Kidney glomerular epithelial cell (primary cell): ENCODE measurements around the gene POGLUT3.
A peak's percentile ranks its signal among the peaks of the same experiment; 100 is the strongest.

ENCODE experiments used
- DNase-seq: peaks from one replicate; lab custom pipeline; 2025; lab: John Stamatoyannopoulos, UW

Gene POGLUT3

GRCh38 chr11:108500721-108501120 is 2.5 kb upstream of the POGLUT3 start:
- no peak for DNase-seq

- no peak for DNase-seq
Observed at GRCh38 chr11:108500169-108500568, 2.0 kb upstream of the POGLUT3 start.

- no peak for DNase-seq
Observed at GRCh38 chr11:108498816-108499408, 728 bp upstream of the POGLUT3 start.

GRCh38 chr11:108497317-108498045 is 703 bp downstream of the POGLUT3 start:
- DNase-seq = peak; percentile 91

- no peak for DNase-seq
Observed at GRCh38 chr11:108496643-108497256, 1.4 kb downstream of the POGLUT3 start.

- DNase-seq = no peak
Observed at GRCh38 chr11:108495326-108495725, 2.9 kb downstream of the POGLUT3 start.

GRCh38 chr11:108494182-108494581 is 4.0 kb downstream of the POGLUT3 start:
- no peak for DNase-seq

GRCh38 chr11:108491936-108492335 is 6.2 kb downstream of the POGLUT3 start:
- DNase-seq = no peak

- DNase-seq = no peak
Observed at GRCh38 chr11:108486828-108487227, 11.4 kb downstream of the POGLUT3 start.

- DNase-seq = no peak
Observed at GRCh38 chr11:108486331-108486730, 11.9 kb downstream of the POGLUT3 start.

- peak; percentile 35 for DNase-seq
Observed at GRCh38 chr11:108483163-108483562, 15.0 kb downstream of the POGLUT3 start.

GRCh38 chr11:108474664-108475463 is 23.3 kb downstream of the POGLUT3 start:
- no peak for DNase-seq

GRCh38 chr11:108472681-108473080 is 25.5 kb downstream of the POGLUT3 start:
- DNase-seq = no peak

- no peak for DNase-seq
Observed at GRCh38 chr11:108468478-108468864, 29.7 kb downstream of the POGLUT3 start.

GRCh38 chr11:108467091-108467823 is 30.9 kb downstream of the POGLUT3 start, which contains the start of gene C11orf65:
C11orf65 (minus strand) TSS chr11:108467529; CDS start chr11:108461559, 5,970 bp downstream.
- peak; percentile 93 for DNase-seq

GRCh38 chr11:108466405-108466804 is 31.8 kb downstream of the POGLUT3 start:
- DNase-seq = no peak

- no peak for DNase-seq
Observed at GRCh38 chr11:108453207-108453835, 44.9 kb downstream of the POGLUT3 start.
